HG03571 (cell line): ENCODE results near the gene NFATC1.

Experiments
- ATAC-seq: cut with Tn5 transposase; IDR thresholded peaks from one replicate; pipeline ENCODE4 v1.9.1; 2021; ENCODE audit not compliant: unreplicated experiment

Gene NFATC1

DNA sequence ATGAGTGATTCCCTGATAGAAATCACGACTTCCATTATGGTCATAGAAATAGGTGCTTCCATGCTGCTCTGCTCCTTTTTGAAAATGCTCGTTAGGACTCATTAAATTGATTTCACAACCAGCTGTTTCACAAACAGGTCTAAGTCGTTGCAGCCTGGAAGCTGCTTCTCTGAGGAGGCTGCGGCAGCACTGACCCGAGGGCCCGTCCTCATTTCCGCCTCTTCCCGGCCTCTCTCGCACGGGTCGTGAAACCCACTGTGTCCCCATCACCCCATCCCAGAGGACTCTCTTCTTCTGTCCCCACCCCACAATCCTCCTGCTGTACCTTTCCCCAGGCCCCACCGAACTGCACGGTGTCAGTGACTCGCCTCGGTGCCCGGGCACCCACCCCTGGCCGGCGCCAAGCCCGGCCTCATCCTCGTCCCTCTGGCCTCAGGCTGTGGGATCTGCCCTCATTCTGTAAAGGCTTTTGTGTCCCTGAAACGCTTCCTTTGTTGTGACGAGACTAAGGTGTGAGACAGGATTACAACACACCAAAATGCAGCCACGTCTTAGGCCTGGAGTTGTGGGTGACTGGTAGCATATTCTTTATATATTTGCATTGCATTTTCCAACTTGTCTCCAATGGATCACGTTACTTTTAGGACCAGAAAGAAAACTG, 171.2 kb downstream of the NFATC1 start:
- ATAC-seq, result no peak

DNA sequence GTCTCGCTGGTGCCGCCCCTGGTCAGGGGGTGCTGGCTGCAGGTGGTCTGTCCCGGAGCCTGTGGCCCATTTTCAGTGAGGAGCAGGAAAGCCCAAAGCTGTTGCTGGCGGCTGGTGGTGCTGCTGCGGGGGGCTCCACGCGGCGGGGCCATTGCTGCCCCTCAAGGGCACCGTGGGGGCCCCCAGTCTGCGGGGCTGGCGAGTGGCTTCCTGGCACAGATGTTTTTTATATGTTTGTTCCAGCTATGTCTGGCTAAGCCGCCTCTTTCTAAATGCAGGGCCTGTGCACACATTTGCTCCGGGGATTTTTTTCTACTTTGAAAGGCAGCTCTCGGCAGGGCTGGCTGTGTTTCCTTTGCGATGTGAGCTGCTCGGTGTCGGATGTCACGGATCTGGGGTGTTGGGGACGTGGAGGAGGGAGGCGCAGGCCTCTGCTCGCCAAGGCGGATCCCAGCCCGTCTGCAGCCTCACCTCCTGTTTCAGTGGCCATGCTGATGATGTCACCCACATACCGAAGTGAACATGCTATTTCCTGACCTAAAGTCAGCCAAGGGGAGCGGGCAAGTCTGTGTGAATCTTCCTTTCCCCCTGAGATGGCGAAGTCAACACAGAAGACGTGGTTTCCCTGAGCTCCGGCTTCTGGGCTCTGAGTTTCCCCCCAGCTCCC, 171.9 kb downstream of the NFATC1 start:
- ATAC-seq, result no peak

DNA sequence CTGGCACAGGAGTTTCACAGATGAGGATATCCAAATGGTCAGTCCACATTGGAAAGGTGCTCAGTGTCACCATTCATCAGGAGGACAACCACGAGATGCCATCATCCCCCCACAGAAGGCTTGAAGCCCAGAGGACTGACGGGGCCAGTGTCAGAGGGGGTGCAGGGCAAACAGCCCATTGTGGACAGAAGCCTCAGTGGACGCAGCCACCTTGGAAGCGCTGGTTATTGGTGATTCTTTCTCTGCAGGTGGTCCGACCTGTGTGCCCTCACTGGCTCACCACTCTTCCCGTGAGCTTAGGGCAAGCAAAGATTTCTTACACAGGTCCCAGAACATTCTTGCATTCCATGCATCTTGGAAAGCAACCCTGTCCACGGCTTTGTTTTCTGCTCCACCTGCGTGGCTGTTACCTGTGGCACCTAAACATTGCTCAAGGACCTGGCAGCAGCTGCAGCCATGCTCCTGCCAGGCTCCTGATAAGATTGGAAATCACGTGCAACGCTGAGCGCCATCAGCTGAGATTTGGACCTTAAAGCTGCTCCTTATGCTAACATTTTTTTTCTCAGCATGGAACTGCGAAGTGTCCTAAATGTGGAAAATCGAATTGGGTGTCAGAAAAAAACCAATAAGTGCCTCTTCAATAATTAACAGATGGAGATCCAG, 172.9 kb downstream of the NFATC1 start:
- ATAC-seq, result no peak

DNA sequence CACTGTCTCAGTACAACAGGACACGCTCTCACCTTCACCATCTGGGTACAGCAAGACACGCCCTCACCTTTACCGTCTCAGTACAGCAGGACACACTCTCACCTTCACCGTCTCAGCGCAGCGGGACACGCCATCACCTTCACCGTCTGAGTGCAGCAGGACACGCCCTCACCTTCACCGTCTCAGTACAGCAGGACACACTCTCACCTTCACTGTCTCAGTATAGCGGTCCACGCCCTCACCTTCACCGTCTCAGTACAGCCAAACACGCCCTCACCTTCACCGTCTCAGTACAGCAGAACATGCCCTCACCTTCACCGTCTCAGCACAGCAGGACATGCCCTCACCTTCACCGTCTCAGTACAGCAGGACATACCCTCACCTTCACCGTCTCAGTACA, 174.0 kb downstream of the NFATC1 start:
- no peak for ATAC-seq

DNA sequence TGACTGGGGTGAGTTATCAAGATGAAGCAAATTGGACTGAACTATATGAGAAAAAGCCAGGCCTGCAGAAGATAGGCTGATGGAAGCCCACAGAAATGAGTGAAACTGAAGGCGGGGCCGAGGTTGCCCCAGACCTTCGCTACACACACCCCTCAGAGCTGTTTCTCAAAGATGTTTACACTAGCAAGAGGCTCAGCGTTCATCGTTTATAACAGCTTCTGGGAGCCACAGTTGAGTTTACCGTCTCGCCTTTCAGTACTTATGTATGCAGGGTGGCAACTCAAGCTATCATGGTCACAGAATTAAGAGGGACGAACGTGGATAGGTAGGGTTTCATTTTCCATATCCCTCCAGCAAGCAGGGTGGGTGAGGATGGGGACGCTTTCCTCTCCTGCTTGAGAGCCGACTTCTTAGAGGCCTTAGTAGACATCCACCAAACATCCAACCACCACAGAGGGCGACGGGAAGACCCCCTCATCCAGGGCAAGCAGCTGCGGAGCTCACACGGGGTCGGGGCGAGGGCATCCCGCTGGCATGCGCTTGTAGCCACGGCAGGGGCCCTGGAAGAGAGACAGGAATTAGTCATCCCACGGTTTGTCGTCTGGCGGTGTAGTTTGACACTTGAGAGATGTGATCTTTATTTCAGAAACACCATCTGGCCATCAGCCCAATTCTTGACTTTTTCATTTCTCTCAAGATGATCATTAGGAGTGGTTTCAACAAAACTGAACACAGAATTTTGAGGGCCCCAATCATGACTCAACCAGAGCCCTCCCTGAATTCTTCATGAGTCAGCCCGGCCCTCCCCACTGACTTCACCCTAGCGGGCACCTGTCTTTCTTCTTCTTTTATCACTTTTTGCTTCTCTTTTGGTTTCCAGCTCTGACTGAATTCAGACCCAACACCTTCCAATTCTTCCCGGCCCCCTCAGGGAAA, 174.8 kb downstream of the NFATC1 start:
- no peak for ATAC-seq

DNA sequence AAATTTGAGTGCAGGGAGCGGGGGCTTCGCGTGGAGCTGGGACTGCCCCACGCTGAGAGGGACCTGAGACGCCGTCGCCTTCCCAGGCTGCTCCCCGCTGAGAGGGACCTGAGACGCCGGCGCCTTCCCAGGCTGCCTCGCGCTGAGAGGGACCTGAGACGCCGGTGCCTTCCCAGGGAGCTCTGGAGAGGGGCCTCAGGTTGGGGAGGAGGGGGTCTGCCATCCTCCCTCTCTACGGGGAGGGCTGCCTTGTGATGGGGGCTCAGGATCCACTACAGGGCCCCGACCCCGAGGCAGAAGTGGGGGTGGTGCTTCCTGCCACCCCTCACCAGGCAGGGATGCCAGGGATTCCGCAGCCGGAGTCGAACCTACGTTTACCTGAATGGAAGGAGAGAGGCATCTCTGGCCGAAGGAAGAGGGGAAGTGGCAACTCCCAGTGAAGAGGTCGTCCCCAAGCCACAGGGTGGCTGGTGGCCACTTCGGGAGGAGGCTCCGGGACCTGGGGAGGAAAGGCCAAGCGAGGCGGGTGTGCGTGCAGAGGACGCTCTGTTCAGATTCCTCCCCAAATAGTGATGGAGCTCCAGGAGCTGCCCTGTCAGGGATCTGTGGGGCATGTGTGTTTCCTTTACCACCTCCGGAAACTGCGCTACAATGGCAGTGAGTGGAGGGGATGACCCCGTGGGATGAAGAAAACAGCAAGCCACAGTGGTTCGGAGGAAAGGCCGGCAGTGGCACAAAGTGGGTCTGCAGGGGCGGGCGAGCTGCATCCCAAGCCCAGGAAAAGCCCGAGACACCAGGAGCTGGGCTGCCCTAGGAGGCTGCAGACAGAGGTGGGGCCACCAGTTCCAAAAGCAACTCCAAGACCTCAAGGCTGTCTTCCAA, 175.7 kb downstream of the NFATC1 start:
- no peak for ATAC-seq

DNA sequence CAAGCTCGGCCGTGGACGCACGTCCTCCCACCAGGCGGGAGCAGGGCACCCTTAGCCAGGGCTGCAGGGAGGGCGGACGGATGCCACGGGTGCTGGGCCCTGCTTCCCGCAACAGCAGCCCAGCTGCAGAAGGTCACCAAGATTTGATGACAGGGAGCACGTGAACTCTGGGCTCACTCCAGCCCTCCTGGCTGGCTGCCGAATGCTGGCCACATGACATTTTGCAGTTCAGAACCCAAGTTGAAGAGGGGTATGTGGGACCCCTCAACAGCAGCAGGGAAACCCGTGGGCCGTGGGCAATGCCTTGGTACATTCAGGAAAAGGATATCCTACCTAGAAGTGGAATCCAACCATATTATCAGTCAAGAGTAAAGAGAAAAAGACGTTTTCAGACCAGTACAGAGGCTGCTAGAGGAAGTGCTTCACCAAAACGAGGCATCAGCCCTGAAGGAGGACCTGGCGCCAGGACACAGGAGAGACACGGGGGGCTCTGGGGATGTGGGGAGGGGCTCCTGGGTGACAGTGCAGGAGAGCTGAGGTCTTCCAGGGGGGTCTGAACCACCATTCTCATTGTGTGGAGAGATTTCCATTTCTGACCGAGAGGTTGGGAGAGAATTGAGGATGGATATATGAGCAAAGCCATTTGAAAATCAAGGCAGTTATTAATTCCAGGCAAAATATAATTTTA, 176.5 kb downstream of the NFATC1 start:
- no peak for ATAC-seq

DNA sequence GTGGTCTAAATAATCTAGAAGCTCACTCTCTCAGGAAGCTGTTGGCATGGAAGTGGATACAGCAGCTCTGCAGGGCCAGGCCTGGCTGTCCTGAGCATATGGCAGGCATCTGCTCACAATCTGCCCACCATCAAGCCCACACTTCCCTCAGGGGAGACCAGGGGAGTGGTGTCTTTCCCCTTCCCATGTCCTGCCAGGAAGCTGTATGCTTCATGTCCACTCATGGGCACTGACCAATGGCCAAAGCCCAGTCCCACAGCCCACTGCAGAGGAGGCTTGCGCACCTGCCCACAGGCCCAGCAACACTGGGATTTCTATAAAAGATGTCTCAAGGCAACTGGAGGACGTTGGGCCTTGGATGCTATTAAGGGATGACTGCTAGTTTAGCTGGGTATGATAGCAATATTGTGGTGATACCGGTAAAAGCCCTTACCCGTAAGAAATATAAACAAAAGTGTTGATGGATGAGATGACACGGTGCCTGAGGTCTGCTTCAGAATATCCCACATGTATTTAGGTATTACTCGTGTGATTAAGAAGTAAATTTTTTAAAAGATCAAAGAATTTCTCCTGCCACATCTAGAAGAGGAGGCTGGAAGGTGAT, 177.2 kb downstream of the NFATC1 start:
- no peak for ATAC-seq

DNA sequence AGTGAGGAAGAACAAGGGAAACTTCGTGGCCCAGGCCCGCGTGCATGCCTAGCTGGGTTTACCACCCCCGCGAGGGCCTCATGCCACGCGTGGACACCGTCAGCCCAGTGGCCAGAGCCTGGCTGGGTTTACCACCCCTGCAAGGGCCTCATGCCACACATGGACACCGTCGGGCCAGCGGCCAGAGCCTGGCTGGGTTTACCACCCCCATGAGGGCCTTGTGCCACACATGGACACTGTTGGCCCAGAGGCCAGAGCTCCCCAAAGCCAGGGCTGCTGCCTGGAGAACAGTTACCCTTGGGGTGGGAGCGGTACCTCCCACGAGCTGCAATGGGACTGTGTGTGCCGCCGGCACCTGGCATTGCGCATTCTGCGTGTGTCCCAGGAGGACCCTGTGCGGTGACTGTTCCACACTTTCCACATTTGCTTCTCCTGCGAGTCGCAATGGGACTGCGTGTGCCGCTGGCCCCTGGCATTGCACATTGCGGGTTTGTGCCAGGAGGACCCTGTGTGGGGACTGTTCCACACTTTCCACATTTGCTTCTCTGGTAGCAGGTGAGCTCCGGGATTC, 178.3 kb downstream of the NFATC1 start:
- no peak for ATAC-seq

DNA sequence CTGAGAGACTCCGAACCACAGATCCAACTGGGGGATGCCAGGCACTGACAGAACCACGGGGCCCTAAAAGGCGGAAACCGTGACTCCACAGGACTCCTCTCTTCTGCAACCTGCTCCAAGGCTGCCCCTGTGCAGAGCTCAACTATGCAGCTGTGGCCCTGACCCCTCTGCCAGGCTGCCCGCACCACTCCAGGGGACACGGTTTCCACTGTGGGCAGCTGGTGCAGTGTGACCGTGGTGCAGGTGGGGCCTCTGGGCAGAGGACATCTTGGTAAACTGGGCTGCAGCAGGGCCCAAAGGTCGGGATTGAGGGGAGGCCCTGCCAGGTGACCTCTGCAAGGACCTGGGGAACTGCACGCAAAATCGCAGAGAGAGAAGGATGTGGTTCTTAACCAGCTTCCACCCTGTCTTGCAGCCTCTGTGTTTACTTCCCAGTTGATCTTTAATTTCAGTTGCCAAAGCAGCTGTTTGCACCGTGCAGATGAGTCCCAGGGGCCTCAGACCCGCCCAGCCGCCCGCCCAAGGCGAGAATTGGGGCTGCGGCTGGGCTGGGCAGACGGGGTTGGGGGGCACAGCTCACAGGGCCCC, 179.3 kb downstream of the NFATC1 start:
- ATAC-seq, result no peak

DNA sequence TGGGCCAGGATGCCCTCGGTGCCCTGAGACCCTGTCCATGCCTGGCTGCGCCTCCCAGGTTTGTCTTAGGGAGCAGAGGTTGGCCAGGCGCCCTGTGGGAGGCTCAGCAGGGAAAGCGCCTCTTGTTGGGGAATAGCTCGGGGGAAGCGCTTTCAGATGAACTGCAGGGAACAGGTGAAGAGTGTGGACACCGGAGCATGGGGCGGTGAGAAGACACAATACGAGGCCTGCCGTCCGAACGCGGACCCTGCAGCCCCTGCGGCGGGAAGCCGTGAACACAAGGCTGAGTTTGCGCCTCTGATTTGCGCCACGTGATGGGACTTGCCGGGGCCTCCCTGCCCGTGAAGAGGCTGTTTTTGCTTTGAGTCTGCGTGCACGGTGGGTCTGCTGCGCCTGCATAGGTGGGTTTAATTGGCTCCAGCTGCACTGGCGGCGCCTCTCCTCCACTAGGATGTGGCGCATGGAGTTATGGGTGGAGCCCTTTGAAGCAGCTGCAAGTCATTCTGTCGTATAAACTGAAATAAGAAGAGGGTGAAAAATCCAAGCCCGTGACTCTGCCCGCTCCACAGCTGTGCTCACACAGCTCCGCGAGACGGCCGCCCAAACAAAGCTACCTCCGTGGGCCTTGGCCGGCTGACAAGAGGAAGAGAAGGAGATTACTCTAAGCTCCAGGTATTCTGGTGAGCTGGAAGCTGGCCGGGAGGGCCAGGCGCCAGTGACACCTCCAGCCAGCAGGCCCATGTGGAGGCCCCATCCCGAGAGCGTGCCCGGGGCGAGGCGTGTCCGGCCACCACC, 180.4 kb downstream of the NFATC1 start:
- ATAC-seq, result no peak

DNA sequence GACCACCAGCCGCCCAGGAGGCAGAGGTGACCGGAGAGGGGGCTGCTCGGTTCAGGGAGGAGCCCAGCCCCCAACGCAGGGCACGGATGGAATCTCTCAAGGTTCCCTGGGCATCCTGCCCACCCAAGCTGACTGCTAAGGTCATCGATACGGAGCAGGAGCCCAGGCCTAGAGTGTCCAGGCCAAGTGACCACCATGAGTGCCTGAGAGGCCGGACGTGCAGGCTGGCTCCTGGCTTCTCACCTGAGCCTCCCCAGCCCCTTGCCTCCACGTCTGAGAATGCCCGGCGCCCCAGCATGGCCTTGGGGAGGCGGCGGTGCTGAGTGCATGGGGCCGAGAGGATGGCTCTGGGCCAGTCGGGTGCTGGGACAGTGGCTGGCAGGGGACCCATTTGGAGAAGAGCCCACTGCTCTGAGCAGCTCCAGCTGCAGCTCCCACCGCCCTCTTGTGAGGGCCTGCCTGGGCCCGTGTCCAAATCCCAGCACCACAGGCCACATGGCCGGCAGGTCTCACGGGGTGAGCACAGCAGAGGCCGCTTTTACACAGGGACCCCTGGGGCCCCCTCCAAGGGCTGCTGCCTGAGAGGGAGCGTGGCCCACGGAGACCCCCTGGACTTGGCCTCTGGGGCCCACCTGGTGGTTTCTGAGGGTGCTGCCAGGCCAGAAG, 181.1 kb downstream of the NFATC1 start:
- no peak for ATAC-seq

DNA sequence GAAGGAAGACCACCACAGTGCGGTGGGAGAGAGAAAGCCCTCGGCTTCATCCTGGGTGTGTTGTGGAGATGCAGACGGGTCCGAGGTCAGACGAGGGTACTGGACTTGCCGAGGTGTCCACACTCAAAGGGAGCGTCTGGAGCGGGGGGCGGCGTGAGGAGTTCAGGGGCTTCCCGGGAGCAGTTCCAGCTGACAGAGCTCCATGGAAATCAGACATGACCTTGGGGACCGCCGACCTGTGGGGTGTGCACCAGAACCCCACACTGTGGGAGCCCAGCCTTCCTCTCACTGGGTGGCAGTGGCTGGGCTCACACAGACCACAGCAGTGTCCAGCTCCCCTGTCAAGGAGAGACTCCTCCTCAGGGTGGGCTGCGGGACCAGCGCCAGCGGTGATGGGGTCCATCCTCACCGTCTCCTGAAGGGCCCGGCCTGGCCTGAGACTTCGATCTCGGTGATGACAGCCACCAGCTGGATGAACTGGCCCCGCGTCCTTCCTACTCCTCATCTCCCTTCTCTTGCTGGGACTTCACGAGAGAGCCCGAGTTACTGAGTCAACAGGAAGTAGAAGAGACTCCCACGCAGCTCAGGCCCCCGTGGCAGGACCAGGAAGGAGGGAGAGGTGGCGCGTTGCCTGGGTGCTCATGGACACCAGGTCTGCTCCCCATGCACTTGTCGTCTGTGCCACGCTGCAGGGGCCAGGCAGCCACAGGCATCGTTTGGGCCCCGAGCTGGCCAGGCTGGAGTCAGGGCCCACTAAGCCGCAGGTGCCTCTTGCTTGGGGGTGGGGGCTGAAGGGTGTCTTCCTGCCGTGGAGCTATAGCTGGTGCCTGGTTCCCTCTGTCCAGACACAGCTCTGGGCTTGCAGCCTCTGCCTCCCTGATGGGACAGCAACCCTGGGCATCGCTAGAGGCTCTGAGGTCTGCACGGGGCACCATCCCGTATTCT, 182.0 kb downstream of the NFATC1 start:
- no peak for ATAC-seq

DNA sequence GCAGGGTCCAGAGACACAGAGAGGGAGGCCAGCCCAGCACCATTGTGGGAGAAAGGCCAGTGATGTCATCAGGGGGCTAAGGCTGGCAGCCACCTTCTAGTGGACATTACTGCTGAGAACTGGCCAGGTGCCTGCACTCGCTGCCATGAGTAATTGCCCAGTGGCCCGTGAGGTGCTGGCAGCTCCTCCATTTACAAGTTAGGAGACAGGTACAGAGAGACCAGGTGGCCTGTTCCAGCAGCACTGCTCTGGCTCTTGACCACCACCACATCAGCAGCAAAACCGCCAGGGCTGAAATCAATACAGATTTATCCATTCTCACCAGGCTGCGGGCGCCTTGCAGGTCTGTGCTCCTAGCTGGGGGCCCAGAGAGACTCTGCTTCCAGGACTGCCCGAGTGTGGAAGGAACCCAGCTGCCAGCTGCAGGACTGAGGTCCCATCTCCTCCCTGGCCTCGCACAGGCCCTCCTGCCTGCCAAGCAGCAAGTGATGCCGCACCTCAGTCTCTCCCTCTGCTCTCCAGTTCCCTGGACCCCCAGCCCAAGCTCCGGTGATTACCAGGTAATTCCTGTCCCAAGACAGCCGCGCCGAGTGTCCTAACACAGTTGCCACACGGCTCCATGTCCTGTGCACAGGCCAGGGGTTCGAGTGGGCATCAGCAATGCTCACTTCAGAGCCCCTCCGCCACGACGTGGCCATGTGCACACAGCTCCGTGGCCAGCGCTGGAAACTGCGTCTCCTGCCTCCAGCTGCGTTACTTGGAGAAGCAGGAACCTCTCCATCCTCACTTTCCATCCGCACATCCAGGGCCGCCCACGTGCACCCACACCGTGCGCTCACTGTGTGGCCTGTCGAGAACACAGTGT, 182.9 kb downstream of the NFATC1 start:
- ATAC-seq, result no peak
